ENCODE measurements around the gene TCTN2.

TCTN2 gene

DNA sequence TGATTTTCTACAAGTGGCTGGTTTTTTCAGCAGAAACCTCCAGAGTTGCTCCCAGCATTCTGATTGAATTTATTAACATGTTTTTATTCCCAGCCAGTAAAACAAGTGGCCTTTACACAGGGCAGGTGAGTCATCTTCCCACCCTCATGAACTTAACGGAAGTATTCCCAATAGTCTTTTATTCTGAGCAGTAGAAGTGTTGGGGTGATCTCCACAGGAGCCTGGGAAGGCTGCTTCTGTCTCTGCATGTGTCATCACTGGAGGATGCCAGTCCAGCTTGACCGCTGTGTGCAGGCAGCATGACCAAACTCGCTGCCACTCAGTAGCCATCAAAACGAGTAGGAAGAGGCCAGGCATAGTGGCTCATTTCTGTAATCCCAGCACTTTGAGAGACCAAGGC is 77.7 kb downstream of the TCTN2 start:
- TF ChIP-seq, protein P1, sequence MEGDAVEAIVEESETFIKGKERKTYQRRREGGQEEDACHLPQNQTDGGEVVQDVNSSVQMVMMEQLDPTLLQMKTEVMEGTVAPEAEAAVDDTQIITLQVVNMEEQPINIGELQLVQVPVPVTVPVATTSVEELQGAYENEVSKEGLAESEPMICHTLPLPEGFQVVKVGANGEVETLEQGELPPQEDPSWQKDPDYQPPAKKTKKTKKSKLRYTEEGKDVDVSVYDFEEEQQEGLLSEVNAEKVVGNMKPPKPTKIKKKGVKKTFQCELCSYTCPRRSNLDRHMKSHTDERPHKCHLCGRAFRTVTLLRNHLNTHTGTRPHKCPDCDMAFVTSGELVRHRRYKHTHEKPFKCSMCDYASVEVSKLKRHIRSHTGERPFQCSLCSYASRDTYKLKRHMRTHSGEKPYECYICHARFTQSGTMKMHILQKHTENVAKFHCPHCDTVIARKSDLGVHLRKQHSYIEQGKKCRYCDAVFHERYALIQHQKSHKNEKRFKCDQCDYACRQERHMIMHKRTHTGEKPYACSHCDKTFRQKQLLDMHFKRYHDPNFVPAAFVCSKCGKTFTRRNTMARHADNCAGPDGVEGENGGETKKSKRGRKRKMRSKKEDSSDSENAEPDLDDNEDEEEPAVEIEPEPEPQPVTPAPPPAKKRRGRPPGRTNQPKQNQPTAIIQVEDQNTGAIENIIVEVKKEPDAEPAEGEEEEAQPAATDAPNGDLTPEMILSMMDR (IDR thresholded peaks at IDR 0.05; ENCODE audit: low read depth, low read length) = no peak
- peaks cover 38% of the 10 kb centered on the region for H3K36me3 ChIP-seq
- DNase-seq = no peak
- no peaks in the 10 kb centered on the region for H3K9me3 ChIP-seq
- H3K4me3 ChIP-seq (ENCODE audit: low read depth, low read length) = no peak overlapping the region
- no peaks in the 10 kb centered on the region for H3K27me3 ChIP-seq
- H3K4me1 ChIP-seq = no peaks in the 10 kb centered on the region

GRCh38 chr12:123749355-123749754 is 78.4 kb downstream of the TCTN2 start:
- H3K36me3 ChIP-seq = peaks cover 39% of the 10 kb centered on the region
- TF ChIP-seq, protein P1 (IDR thresholded peaks at IDR 0.05; ENCODE audit: low read depth, low read length) = no peak
- DNase-seq = no peak

GRCh38 chr12:123750159-123750656 is 79.3 kb downstream of the TCTN2 start:
- no peak for DNase-seq
- no peaks in the 10 kb centered on the region for H3K27me3 ChIP-seq
- peaks cover 40% of the 10 kb centered on the region for H3K36me3 ChIP-seq
- no peaks in the 10 kb centered on the region for H3K4me1 ChIP-seq
- TF ChIP-seq, protein P1 (IDR thresholded peaks at IDR 0.05; ENCODE audit: low read depth, low read length) = no peak
- no peak overlapping the region for H3K4me3 ChIP-seq (ENCODE audit: low read depth, low read length)
- no peaks in the 10 kb centered on the region for H3K9me3 ChIP-seq

More at GRCh38 chr12:123749355-123749754, 78.4 kb downstream of the TCTN2 start:
- H3K4me3 ChIP-seq (ENCODE audit: low read depth, low read length) = no peak overlapping the region
- H3K27me3 ChIP-seq = no peaks in the 10 kb centered on the region
- no peaks in the 10 kb centered on the region for H3K4me1 ChIP-seq
- no peaks in the 10 kb centered on the region for H3K9me3 ChIP-seq

DNA sequence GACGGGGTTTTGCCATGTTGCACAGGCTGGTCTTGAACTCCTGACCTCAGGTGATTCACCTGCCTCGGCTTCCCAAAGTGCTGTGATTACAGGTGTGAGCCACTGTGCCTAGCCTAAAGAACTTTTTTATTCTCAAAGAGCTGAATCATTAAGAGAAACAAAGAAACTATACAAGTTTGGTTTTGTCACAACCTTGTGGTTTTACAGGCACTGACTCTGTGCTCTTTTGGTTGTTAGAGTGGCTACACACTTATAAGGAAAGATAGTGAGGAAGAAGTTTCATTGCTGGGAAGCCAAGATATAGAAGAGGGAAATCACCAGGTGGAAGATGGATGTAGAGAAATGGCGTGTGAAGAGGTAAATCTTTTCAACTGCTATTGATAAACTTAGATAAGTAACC is 81.1 kb downstream of the TCTN2 start:
- DNase-seq = no peak
- peaks cover 40% of the 10 kb centered on the region for H3K36me3 ChIP-seq
- H3K4me1 ChIP-seq = no peaks in the 10 kb centered on the region
- TF ChIP-seq, protein P1 (IDR thresholded peaks at IDR 0.05; ENCODE audit: low read depth, low read length) = no peak
- no peaks in the 10 kb centered on the region for H3K27me3 ChIP-seq
- H3K9me3 ChIP-seq = no peaks in the 10 kb centered on the region
- no peak overlapping the region for H3K4me3 ChIP-seq (ENCODE audit: low read depth, low read length)

- no peak for DNase-seq
- peaks cover 29% of the 10 kb centered on the region for H3K36me3 ChIP-seq
Measured at GRCh38 chr12:123754041-123754772, 83.3 kb downstream of the TCTN2 start.

More at GRCh38 chr12:123754041-123754772, 83.3 kb downstream of the TCTN2 start:
- no peaks in the 10 kb centered on the region for H3K27me3 ChIP-seq
- H3K4me1 ChIP-seq = no peaks in the 10 kb centered on the region
- no peaks in the 10 kb centered on the region for H3K9me3 ChIP-seq
- TF ChIP-seq, protein P1 (IDR thresholded peaks at IDR 0.05; ENCODE audit: low read depth, low read length) = no peak
- H3K4me3 ChIP-seq (ENCODE audit: low read depth, low read length) = no peak overlapping the region

Data from BE2C (cell line).